Upper lobe of right lung (tissue), 1 donor: ENCODE data around the gene SHB. TPM values are rescaled to one million over a fixed set of nuclear protein-coding genes. Genes with fewer than 3 reads are reported as not detected.

ENCODE experiments used
- ATAC-seq: fragments of 200-7000 bp; cut with Tn5 transposase; one replicate; pipeline ENCODE4 v1.9.1; 2020; ENCODE audit warnings: mild to moderate bottlenecking, moderate library complexity
- DNase-seq: peaks from one replicate; pipeline ENCODE4 v3.0.0-alpha.2; 2020
- H3K27ac ChIP-seq: fragments of 200-600 bp; one replicate; pipeline ENCODE4 v1.8.0; 2022
- H3K27me3 ChIP-seq: fragments of 200-600 bp; one replicate; pipeline ENCODE4 v1.8.0; 2022; ENCODE audit warnings: mild to moderate bottlenecking
- H3K36me3 ChIP-seq: fragments of 200-600 bp; one replicate; pipeline ENCODE4 v1.8.0; 2022
- H3K4me1 ChIP-seq: fragments of 200-600 bp; one replicate; pipeline ENCODE4 v1.8.0; 2022
- H3K4me3 ChIP-seq: fragments of 200-600 bp; one replicate; pipeline ENCODE4 v1.8.0; 2022; ENCODE audit warnings: mild to moderate bottlenecking
- H3K9me3 ChIP-seq: fragments of 200-600 bp; one replicate; pipeline ENCODE4 v1.8.0; 2022
- CTCF ChIP-seq: fragments of 200-600 bp; IDR thresholded peaks from one replicate; pipeline ENCODE4 v1.8.0; 2022; ENCODE audit warnings: antibody characterized with exemption
- intact Hi-C: fragments of 100-400 bp; cut with DNase I; formaldehyde crosslinking; loops from one replicate; pipeline ENCODE4 v1.11.0; 2022
- total RNA-seq: library from RNA; stranded (reverse); fragmentation: NEBNext Ultra II Directional; extraction: Animal tissue kit (Norgen Biotek cat#: 25700); gene quantifications from one replicate; pipeline ENCODE4 v1.2.1, GENCODE V29; 2021
- donor health status: DM: no; HTN: yes; CAD: no; lungs with severe emphysema.

The SHB gene
- total RNA-seq, 1 donor from 2014 or later: 33.4 TPM

- Histone ChIP-seq H3K4me3 (no peak overlapping the region), H3K36me3 (no peaks in the 10 kb centered on the region), H3K4me1 (no peaks in the 10 kb centered on the region), H3K27me3 (no peaks in the 10 kb centered on the region), H3K9me3 (no peaks in the 10 kb centered on the region), H3K27ac (no peak overlapping the region)
- TF ChIP-seq CTCF: no peak
- no peak for ATAC-seq
- intact Hi-C loops: no loop called here
- DNase-seq: no peak
Measured at GRCh38 chr9:38091310-38092199, 22.5 kb upstream of the SHB start.

GRCh38 chr9:38090170-38090569 lies 21.1 kb upstream of the SHB start:
- H3K36me3 ChIP-seq: no peaks in the 10 kb centered on the region
- no peak for TF ChIP-seq CTCF
- DNase-seq: no peak
- no peak overlapping the region for H3K4me3 ChIP-seq
- H3K4me1 ChIP-seq: no peaks in the 10 kb centered on the region
- no peaks in the 10 kb centered on the region for H3K9me3 ChIP-seq
- intact Hi-C loops: no loop called here
- H3K27me3 ChIP-seq: no peaks in the 10 kb centered on the region
- no peak overlapping the region for H3K27ac ChIP-seq
- ATAC-seq: no peak

- Histone ChIP-seq H3K4me3 (no peak overlapping the region), H3K36me3 (no peaks in the 10 kb centered on the region), H3K9me3 (no peaks in the 10 kb centered on the region), H3K4me1 (no peaks in the 10 kb centered on the region), H3K27ac (no peak overlapping the region), H3K27me3 (no peaks in the 10 kb centered on the region)
- no peak for TF ChIP-seq CTCF
- intact Hi-C loops: loop anchor here (5.0 kb wide), 1 partner anchor 177 kb away; no protein-coding TSS in a partner anchor
- ATAC-seq (no peak), DNase-seq (no peak)
Measured at GRCh38 chr9:38089387-38090165, 20.5 kb upstream of the SHB start.

GRCh38 chr9:38088006-38088925 lies 19.2 kb upstream of the SHB start:
- Histone ChIP-seq H3K27ac (no peak overlapping the region), H3K9me3 (no peaks in the 10 kb centered on the region), H3K4me3 (no peak overlapping the region), H3K4me1 (no peaks in the 10 kb centered on the region), H3K36me3 (no peaks in the 10 kb centered on the region), H3K27me3 (no peaks in the 10 kb centered on the region)
- peak; percentile 99 for TF ChIP-seq CTCF
- DNase-seq: peak; percentile 86
- ATAC-seq: peak; percentile 92
- intact Hi-C loops: loop anchor here (5.0 kb wide), 1 partner anchor 176 kb away; no protein-coding TSS in a partner anchor

GRCh38 chr9:38086496-38086895 lies 17.5 kb upstream of the SHB start:
- Histone ChIP-seq H3K4me3 (no peak overlapping the region), H3K27ac (no peak overlapping the region), H3K36me3 (no peaks in the 10 kb centered on the region), H3K4me1 (no peaks in the 10 kb centered on the region), H3K27me3 (no peaks in the 10 kb centered on the region), H3K9me3 (no peaks in the 10 kb centered on the region)
- intact Hi-C loops: loop anchor here (5.0 kb wide), 1 partner anchor 174 kb away; no protein-coding TSS in a partner anchor
- ATAC-seq: no peak
- DNase-seq: no peak
- no peak for TF ChIP-seq CTCF
